GM12878 (cell line): ENCODE measurements around the gene TREM1. TPM values are rescaled to one million over a fixed set of nuclear protein-coding genes. Genes with fewer than 3 reads are reported as not detected.

Experiments used
- ATAC-seq: fragments of 200-7000 bp; cut with Tn5 transposase; 3 replicates; pipeline ENCODE4 v1.9.1; 2020; ENCODE audit warnings: mild to moderate bottlenecking, moderate library complexity
- BruUV-seq: library from RNA; stranded (reverse); fragments of 400-500 nt; replicated peaks from 2 replicates; lab custom pipeline; 2021; lab: Mats Ljungman, UMichigan
- CTCF ChIA-PET: fragments of 300-600 bp; sonication (Branson Sonifier 250); formaldehyde crosslinking; extraction: SDS; loops from one replicate; lab custom pipeline; 2021; ENCODE audit warnings: inconsistent platforms; lab: Yijun Ruan, JAX
- POLR2A ChIA-PET: fragments of 350-600 bp; formaldehyde crosslinking; extraction: SDS; loops from one replicate; lab custom pipeline; 2021; ENCODE audit warnings: inconsistent platforms; lab: Charles Lee
- RAD21 ChIA-PET: fragments of 300-600 bp; sonication (Branson Sonifier 250); formaldehyde crosslinking; loops from one replicate; lab custom pipeline; 2023; ENCODE audit warnings: antibody characterized with exemption; ENCODE audit not compliant: unreplicated experiment; lab: Charles Lee
- SMC1A ChIA-PET: fragments of 300-600 bp; sonication (Branson Sonifier 250); formaldehyde crosslinking; loops from one replicate; lab custom pipeline; 2023; ENCODE audit not compliant: unreplicated experiment, uncharacterized antibody; lab: Charles Lee
- DNase-seq: peaks from one replicate; pipeline ENCODE4 v3.0.0-alpha.2; 2011; ENCODE audit warnings: low read depth, low spot score
- FAIRE-seq: peaks from 3 replicates; lab custom pipeline; 2011; peaks lifted over from hg19 to GRCh38; lab: Jason Lieb, UNC
- H2AFZ ChIP-seq: 2 replicates; pipeline ENCODE4 v1.6.0; 2011; ENCODE audit warnings: low read depth, low read length, control low read depth; ENCODE audit not compliant: control insufficient read depth
- H3K27ac ChIP-seq: 2 replicates; pipeline ENCODE4 v1.5.1; 2011; ENCODE audit warnings: control low read depth; ENCODE audit not compliant: control insufficient read depth, insufficient read depth
- H3K27me3 ChIP-seq, 2 experiments: replicated peaks in 1 of 2; 2 replicates each; pipeline versions ENCODE4 v1.6.0 to v1.6.1; 2011; ENCODE audit warnings: low read length in 1 of 2; ENCODE audit not compliant: control insufficient read depth in 2 of 2, insufficient read depth in 2 of 2
- H3K36me3 ChIP-seq, 2 experiments: 2 replicates each; pipeline ENCODE4 v1.5.1; 2011; ENCODE audit warnings: low read length in 1 of 2; ENCODE audit not compliant: control insufficient read depth in 2 of 2, insufficient read depth in 2 of 2
- H3K4me1 ChIP-seq: 2 replicates; pipeline ENCODE4 v1.6.1; 2011; ENCODE audit warnings: mild to moderate bottlenecking, low read length, moderate library complexity, mixed read lengths; ENCODE audit not compliant: control insufficient read depth, insufficient read depth
- H3K4me2 ChIP-seq: 2 replicates; pipeline ENCODE4 v1.6.0; 2011; ENCODE audit warnings: control low read depth; ENCODE audit not compliant: control insufficient read depth, insufficient read depth
- H3K4me3 ChIP-seq: fragments of 200-600 bp; sonication (generic); 2 replicates; pipeline ENCODE4 v1.5.1; 2016
- H3K79me2 ChIP-seq: 2 replicates; pipeline ENCODE4 v1.6.0; 2011; ENCODE audit warnings: low read length; ENCODE audit not compliant: control insufficient read depth, insufficient read depth
- H3K9ac ChIP-seq: 2 replicates; pipeline ENCODE4 v1.8.0; 2011; ENCODE audit warnings: low read length, control low read depth, mixed read lengths; ENCODE audit not compliant: control insufficient read depth, insufficient read depth
- H3K9me3 ChIP-seq: replicated peaks from 3 replicates; pipeline ENCODE4 v1.5.1; 2011; ENCODE audit warnings: mild to moderate bottlenecking, low read length; ENCODE audit not compliant: control insufficient read depth, insufficient read depth
- H4K20me1 ChIP-seq: 2 replicates; pipeline ENCODE4 v1.6.0; 2011; ENCODE audit not compliant: control insufficient read depth, insufficient read depth
- CBX3 ChIP-seq: fragments of 200-600 bp; sonication (generic); IDR thresholded peaks from 2 replicates; pipeline ENCODE4 v1.6.1; 2016; ENCODE audit warnings: low read depth, borderline replicate concordance
- CEBPB ChIP-seq, 2 experiments: fragments of 150-350 bp in 1 of 2; IDR thresholded peaks; 2 replicates each; pipeline ENCODE4 v1.6.1; 2012 to 2014; ENCODE audit warnings: low read depth in 2 of 2, low read length in 2 of 2, borderline replicate concordance in 1 of 2, inconsistent platforms in 1 of 2
- EGR1 ChIP-seq, 2 experiments: IDR thresholded peaks; 1 replicate in 1 of 2; 2 replicates in 1 of 2; pipeline ENCODE4 v1.6.1; 2011 to 2012; ENCODE audit warnings: low read depth in 2 of 2, low read length in 2 of 2, borderline replicate concordance in 1 of 2, mild to moderate bottlenecking in 1 of 2, moderate library complexity in 1 of 2
- ESRRA ChIP-seq: IDR thresholded peaks from 2 replicates; pipeline ENCODE4 v1.6.1; 2012; ENCODE audit warnings: mild to moderate bottlenecking, low read length, improper control_type of control experiment
- HCFC1 ChIP-seq: fragments of 150-350 bp; IDR thresholded peaks from 2 replicates; pipeline ENCODE4 v1.6.1; 2014; ENCODE audit warnings: low read length
- RUNX3 ChIP-seq: IDR thresholded peaks from 2 replicates; pipeline ENCODE4 v1.6.1; 2012; ENCODE audit warnings: low read length, inconsistent platforms
- ZBED1 ChIP-seq: IDR thresholded peaks from 2 replicates; pipeline ENCODE4 v1.6.1; 2016; ENCODE audit warnings: borderline replicate concordance
- WGBS: methylation state at CpG from one replicate; pipeline ENCODE4 v1.1.6; 2016; ENCODE audit warnings: low lambda C conversion rate; ENCODE audit not compliant: insufficient replicate concordance, insufficient coverage; ENCODE audit errors: missing lambda C conversion rate; 5-methylcytosine and 5-hydroxymethylcytosine counted together
- in situ Hi-C: fragments of 300-500 bp; cut with MboI; formaldehyde crosslinking; loops from 9 replicates; pipeline ENCODE4 v1.14.3; 2018; ENCODE audit warnings: mixed read lengths
- intact Hi-C: fragments of 100-400 bp; cut with micrococcal nuclease; formaldehyde crosslinking; loops from one replicate; pipeline ENCODE4 v1.14.2; 2022; ENCODE audit not compliant: unreplicated experiment
- polyA plus RNA-seq, 11 experiments: library from polyadenylated mRNA; depleted of rRNA in 4 of 11; unstranded in 6 of 11; stranded (reverse) in 5 of 11; fragments of >200 nt; fragmentation: Nextera tagmentation in 4 of 11; fragmentation: Illumina TruSeq in 1 of 11; extraction: Ambion mirVana in 4 of 11; extraction: Trizol in 1 of 11; gene quantifications; 1 replicate in 1 of 11; 2 replicates in 10 of 11; pipeline versions ENCODE4 v1.2.1 to v1.2.3, GENCODE V29; 2011 to 2016; ENCODE audit warnings: inconsistent platforms in 2 of 11, missing spikeins in 2 of 11, low read depth in 1 of 11
- total RNA-seq, 4 experiments: library from RNA; depleted of rRNA in 3 of 4; stranded (reverse); fragments of >200 nt in 3 of 4; fragmentation: Illumina TruSeq in 1 of 4; extraction: Trizol in 1 of 4; gene quantifications; 2 replicates each; pipeline versions ENCODE4 v1.2.1 to v1.2.3, GENCODE V29; 2013 to 2021

Gene TREM1
- total and polyA plus RNA-seq, 10 of the 15 experiments (the other 5 are each of a cell fraction or from before 2014, with no cell fraction given), result 0.09 to 2.6 (median 0.28) TPM; not detected in 2

DNA sequence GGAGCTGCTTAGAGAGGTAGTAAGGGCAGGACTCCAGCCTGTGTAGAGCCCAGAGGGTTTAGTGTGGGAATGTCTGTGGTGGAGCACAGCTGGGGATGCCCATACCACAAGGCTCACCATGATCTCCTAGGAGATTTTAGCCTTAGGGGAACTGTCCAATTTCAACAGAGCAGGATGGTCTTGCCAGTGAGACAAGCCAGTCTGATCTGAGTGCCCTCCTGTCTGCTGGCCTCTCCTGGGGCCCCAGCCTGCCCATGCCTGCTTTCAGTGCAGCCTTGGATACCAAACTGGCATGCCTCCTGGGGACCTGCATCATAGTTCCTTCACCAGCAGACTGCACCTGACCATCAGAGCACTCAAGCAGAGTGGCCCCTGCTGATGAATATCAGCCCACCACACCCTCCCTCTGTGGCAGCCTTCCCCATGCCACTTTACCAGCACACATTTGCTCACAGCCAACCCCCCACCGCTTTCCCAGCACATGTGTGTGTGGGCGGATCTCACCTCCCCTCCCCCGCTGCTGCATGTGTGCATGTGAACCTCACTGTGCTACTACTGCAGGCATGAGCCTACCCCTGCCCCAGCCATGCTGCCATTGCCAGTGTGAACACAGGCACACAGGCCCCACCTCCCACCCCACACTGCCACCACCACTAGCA lies 7.9 kb upstream of the TREM1 start (continued):
- TF ChIP-seq EGR1 (IDR thresholded peaks at IDR 0.05; ENCODE audit: borderline replicate concordance in 1 of 2, low read depth in 2 of 2, low read length in 2 of 2), result peak in 1 of 2 experiments; percentile 69; a peak in 1 of 3 replicates

DNA sequence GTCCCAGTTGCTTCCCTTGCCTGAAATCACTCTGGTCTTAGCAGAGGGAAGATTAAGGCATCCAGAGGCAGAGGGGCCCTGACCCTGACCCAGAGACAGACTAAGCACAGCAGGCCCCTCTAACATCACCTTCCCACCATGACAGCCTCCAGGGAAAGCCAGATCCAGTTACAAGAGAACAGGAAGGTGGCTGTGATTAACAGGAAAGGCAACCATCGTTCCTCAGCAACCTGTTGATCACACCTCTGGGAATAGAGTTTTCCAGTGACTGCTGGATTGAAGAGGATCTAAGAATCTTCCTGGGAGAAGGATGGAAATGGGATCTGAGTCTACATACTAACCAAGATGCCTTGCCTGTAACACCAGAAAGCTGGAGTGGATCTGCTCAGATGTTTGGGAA lies 5.2 kb upstream of the TREM1 start:
- POLR2A ChIA-PET, result no interaction called here

More for the DNA sequence above, 5.2 kb upstream of the TREM1 start:
- Histone ChIP-seq H3K4me3 (no peak overlapping the region), H3K4me2 (no peak overlapping the region), H4K20me1 (no peaks in the 10 kb centered on the region), H3K9ac (no peak overlapping the region), H3K36me3 (no peaks in the 10 kb centered on the region), H3K4me1 (no peaks in the 10 kb centered on the region), H3K27ac (no peak overlapping the region), H3K79me2 (no peaks in the 10 kb centered on the region), H3K27me3 (no peaks in the 10 kb centered on the region), H2AFZ (no peak overlapping the region), H3K9me3 (peaks cover 2% of the 10 kb centered on the region; the same call in 2 of the 3 replicates)
- in situ Hi-C loops (no loop called here), intact Hi-C loops (no loop called here)
- FAIRE-seq (no peak), DNase-seq (no peak), ATAC-seq (no peak)
- WGBS, result 31% methylated on average over 1 of the region's 1 CpG
- SMC1A ChIA-PET, result no interaction called here
- no TSS peak for BruUV-seq
- CTCF ChIA-PET, result no interaction called here
- RAD21 ChIA-PET, result no interaction called here
- TF ChIP-seq HCFC1, result no peak
- no peak for TF ChIP-seq RUNX3
- no peak for TF ChIP-seq ESRRA
- TF ChIP-seq ZBED1, result no peak
- TF ChIP-seq CBX3, result no peak
- TF ChIP-seq CEBPB (IDR thresholded peaks at IDR 0.05; ENCODE audit: borderline replicate concordance in 1 of 2, low read depth in 2 of 2, low read length in 2 of 2), result no peak
